DOHH2 (cell line): ENCODE data around the gene SYP.
A peak's percentile ranks its signal among the peaks of the same experiment; 100 is the strongest.

Experiments
- H3F3A ChIP-seq: fragments of 200-600 bp; sonication (generic), shearing (Covaris generic); 2 replicates; pipeline ENCODE4 v1.6.0; 2016; ENCODE audit warnings: antibody characterized with exemption, mild to moderate bottlenecking; ENCODE audit not compliant: control insufficient read depth, insufficient read depth
- H3K27ac ChIP-seq: fragments of 200-600 bp; sonication (generic); 2 replicates; pipeline ENCODE4 v1.5.1; 2014; ENCODE audit warnings: low read depth, mild to moderate bottlenecking, low read length, moderate library complexity
- H3K27me3 ChIP-seq: fragments of 200-600 bp; sonication (generic); 2 replicates; pipeline ENCODE4 v1.6.1; 2014; ENCODE audit warnings: mild to moderate bottlenecking, low read length, mixed read lengths; ENCODE audit not compliant: control insufficient read depth
- H3K36me3 ChIP-seq: fragments of 200-600 bp; sonication (generic); 2 replicates; pipeline ENCODE4 v1.6.1; 2014; ENCODE audit warnings: mild to moderate bottlenecking, low read length, moderate library complexity, mixed read lengths; ENCODE audit not compliant: control insufficient read depth
- H3K4me1 ChIP-seq: fragments of 200-600 bp; sonication (generic); 2 replicates; pipeline ENCODE4 v1.6.1; 2014; ENCODE audit warnings: mild to moderate bottlenecking, low read length, mixed read lengths; ENCODE audit not compliant: control insufficient read depth
- H3K4me2 ChIP-seq: fragments of 200-600 bp; sonication (generic); 2 replicates; pipeline ENCODE4 v1.6.0; 2014; ENCODE audit warnings: mild to moderate bottlenecking, low read length, moderate library complexity
- H3K4me3 ChIP-seq: fragments of 200-600 bp; sonication (generic); 2 replicates; pipeline ENCODE4 v1.5.1; 2014; ENCODE audit warnings: mild to moderate bottlenecking, low read length, mixed read lengths
- H3K79me2 ChIP-seq: fragments of 200-600 bp; sonication (generic); 2 replicates; pipeline ENCODE4 v1.6.1; 2014; ENCODE audit warnings: mild to moderate bottlenecking, low read length, mixed read lengths; ENCODE audit not compliant: control insufficient read depth
- H3K9me2 ChIP-seq: fragments of 200-600 bp; sonication (generic); replicated peaks from 2 replicates; pipeline ENCODE4 v1.6.1; 2014; ENCODE audit warnings: mild to moderate bottlenecking, low read length, mixed read lengths; ENCODE audit not compliant: control insufficient read depth
- H3K9me3 ChIP-seq: fragments of 200-600 bp; sonication (generic); 2 replicates; pipeline ENCODE4 v1.6.1; 2014; ENCODE audit warnings: antibody characterized with exemption, low read length, mixed read lengths; ENCODE audit not compliant: control insufficient read depth, insufficient read depth
- H4K20me1 ChIP-seq: fragments of 200-600 bp; sonication (generic); 2 replicates; pipeline ENCODE4 v1.6.0; 2014; ENCODE audit warnings: low read depth, mild to moderate bottlenecking, antibody characterized with exemption, low read length, moderate library complexity; ENCODE audit not compliant: control insufficient read depth, insufficient read depth
- CTCF ChIP-seq: fragments of 200-600 bp; sonication (generic); IDR thresholded peaks from one replicate; pipeline ENCODE4 v1.5.1; 2014; ENCODE audit warnings: antibody characterized with exemption, mild to moderate bottlenecking, low read depth, low read length; ENCODE audit not compliant: poor library complexity, severe bottlenecking
- EZH2phosphoT487 ChIP-seq: fragments of 200-600 bp; sonication (generic); IDR thresholded peaks from 2 replicates; pipeline ENCODE4 v1.6.1; 2017; ENCODE audit warnings: borderline replicate concordance, mild to moderate bottlenecking, antibody characterized with exemption, low read length, moderate library complexity, mixed read lengths

SYP gene

GRCh38 chrX:49192722-49193328 lies 7.2 kb downstream of the SYP start:
- no peaks in the 10 kb centered on the region for H3K9me3 ChIP-seq
- H3K79me2 ChIP-seq: peaks cover 3% of the 10 kb centered on the region
- H4K20me1 ChIP-seq: no peaks in the 10 kb centered on the region
- H3K27ac ChIP-seq: no peak overlapping the region
- H3K4me3 ChIP-seq: no peak overlapping the region
- peak overlapping the region; percentile 63 for H3K4me2 ChIP-seq
- H3K4me1 ChIP-seq: peaks cover 30% of the 10 kb centered on the region
- no peaks in the 10 kb centered on the region for H3K9me2 ChIP-seq
- TF ChIP-seq CTCF (peak; percentile 66), EZH2phosphoT487 (no peak)
- H3F3A ChIP-seq: peaks cover 7% of the 10 kb centered on the region
- no peaks in the 10 kb centered on the region for H3K36me3 ChIP-seq
- H3K27me3 ChIP-seq: no peaks in the 10 kb centered on the region

- Histone ChIP-seq H3K9me3 (no peaks in the 10 kb centered on the region), H3K36me3 (no peaks in the 10 kb centered on the region), H3K79me2 (peaks cover 3% of the 10 kb centered on the region), H3K27me3 (no peaks in the 10 kb centered on the region), H3K4me3 (peak overlapping the region; percentile 82), H3K4me1 (peaks cover 35% of the 10 kb centered on the region), H4K20me1 (no peaks in the 10 kb centered on the region), H3K27ac (peak overlapping the region; percentile 61), H3K4me2 (peak overlapping the region; percentile 63), H3F3A (peaks cover 7% of the 10 kb centered on the region), H3K9me2 (no peaks in the 10 kb centered on the region)
- TF ChIP-seq CTCF (no peak), EZH2phosphoT487 (no peak)
These were observed 8.4 kb downstream of the SYP start for GRCh38 chrX:49191574-49192011.

GRCh38 chrX:49190821-49191573 lies 9.0 kb downstream of the SYP start:
- H3K4me1 ChIP-seq: peaks cover 38% of the 10 kb centered on the region
- no peak for TF ChIP-seq EZH2phosphoT487
- TF ChIP-seq CTCF: no peak
- no peaks in the 10 kb centered on the region for H3K36me3 ChIP-seq
- peak overlapping the region; percentile 69 for H3K4me2 ChIP-seq
- no peaks in the 10 kb centered on the region for H3K9me3 ChIP-seq
- H3K9me2 ChIP-seq: no peaks in the 10 kb centered on the region
- peaks cover 5% of the 10 kb centered on the region for H3K79me2 ChIP-seq
- no peaks in the 10 kb centered on the region for H3K27me3 ChIP-seq
- H3F3A ChIP-seq: peaks cover 7% of the 10 kb centered on the region
- peak overlapping the region; percentile 82 for H3K4me3 ChIP-seq
- no peaks in the 10 kb centered on the region for H4K20me1 ChIP-seq
- H3K27ac ChIP-seq: peak overlapping the region; percentile 80
